AG04450 (cell line): Measurements from ENCODE around the gene COPA. TPM values are rescaled to one million over a fixed set of nuclear protein-coding genes. Genes with fewer than 3 reads are reported as not detected.

Experiments used
- CTCF ChIA-PET: fragments of 300-600, 350-600 bp; formaldehyde crosslinking; extraction: SDS; loops from one replicate; lab custom pipeline; 2022; ENCODE audit warnings: antibody characterized with exemption, inconsistent platforms; lab: Charles Lee
- POLR2A ChIA-PET: fragments of 350-600 bp; formaldehyde crosslinking; extraction: SDS; loops from one replicate; lab custom pipeline; 2021; ENCODE audit warnings: antibody characterized with exemption, inconsistent platforms; lab: Yijun Ruan, JAX
- DNase-seq: peaks from one replicate; pipeline ENCODE4 v3.0.0-alpha.2; 2011; ENCODE audit warnings: low read depth, low spot score
- H3K27ac ChIP-seq: one replicate; pipeline ENCODE4 v1.5.1; 2012; ENCODE audit warnings: low read depth, low read length, control low read depth
- H3K27me3 ChIP-seq: one replicate; pipeline ENCODE4 v1.6.0; 2012; ENCODE audit warnings: low read length; ENCODE audit not compliant: control insufficient read depth, insufficient read depth
- H3K4me3 ChIP-seq: 2 replicates; pipeline ENCODE4 v1.5.1; 2011; ENCODE audit warnings: mild to moderate bottlenecking, low read depth, low read length, control low read depth
- H3K9me3 ChIP-seq: 2 replicates; pipeline ENCODE4 v1.5.1; 2012; ENCODE audit warnings: low read length; ENCODE audit not compliant: control insufficient read depth, insufficient read depth
- polyA plus RNA-seq: library from polyadenylated mRNA; depleted of rRNA; stranded (reverse); fragments of >200 nt; gene quantifications from 2 replicates; pipeline ENCODE4 v1.2.3, GENCODE V29; 2011
- TF ChIP-seq, protein P1 (sequence below): IDR thresholded peaks from 2 replicates; pipeline ENCODE4 v1.5.1; 2011; ENCODE audit warnings: low read depth, low read length, control low read depth, inconsistent platforms

Gene COPA
- polyA plus RNA-seq, 1 experiment, result 384 TPM

DNA sequence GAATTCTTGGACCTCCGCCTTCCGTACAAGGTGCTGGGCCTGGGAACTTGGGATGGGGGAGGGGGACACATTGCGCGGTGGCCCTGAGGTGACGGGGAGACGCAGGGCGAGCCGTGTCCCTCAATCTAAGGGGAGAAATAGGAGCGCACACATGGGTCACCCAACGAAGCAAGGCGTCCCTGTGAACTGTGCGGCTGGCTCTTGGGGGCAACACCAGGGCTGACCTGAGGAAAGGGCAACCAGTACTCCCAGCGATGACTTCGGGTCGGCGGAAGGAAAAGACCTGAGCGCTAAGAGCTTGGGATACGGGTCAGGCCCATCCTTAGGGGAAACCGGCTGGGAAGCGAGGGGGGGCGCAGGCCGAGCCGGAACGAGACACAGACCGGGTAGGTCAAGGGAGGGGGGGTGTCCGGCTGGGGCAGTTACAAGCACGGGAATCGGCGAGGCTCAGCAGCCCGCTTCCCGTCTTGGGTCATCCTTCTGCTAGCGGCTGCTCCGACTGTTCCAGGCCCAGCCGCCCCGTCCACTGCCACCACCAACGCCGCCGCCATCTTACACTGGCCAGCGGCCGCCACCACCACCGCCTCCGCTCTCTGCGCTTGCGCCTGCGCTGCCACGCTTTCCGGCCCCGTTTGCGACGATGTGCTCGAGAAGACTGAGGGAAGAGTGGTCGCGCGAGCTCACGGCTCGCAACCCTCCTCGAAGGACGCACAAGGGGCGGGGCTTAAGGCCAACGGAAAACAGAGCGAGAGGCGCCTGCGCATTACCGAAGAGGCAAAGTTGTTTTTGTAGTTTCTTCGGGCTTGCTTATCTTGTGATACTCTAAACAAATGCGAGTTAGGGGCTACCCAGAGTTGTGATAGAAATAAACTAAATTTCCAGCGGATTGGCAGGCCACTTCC lies 80.9 kb downstream of the COPA start, which contains the start of gene DCAF8:
TSS of gene DCAF8 (minus strand) at position 657 of the 902 bp plus-strand sequence. CDS start 18,541 bp downstream, outside the sequence.
- TF ChIP-seq, protein P1, sequence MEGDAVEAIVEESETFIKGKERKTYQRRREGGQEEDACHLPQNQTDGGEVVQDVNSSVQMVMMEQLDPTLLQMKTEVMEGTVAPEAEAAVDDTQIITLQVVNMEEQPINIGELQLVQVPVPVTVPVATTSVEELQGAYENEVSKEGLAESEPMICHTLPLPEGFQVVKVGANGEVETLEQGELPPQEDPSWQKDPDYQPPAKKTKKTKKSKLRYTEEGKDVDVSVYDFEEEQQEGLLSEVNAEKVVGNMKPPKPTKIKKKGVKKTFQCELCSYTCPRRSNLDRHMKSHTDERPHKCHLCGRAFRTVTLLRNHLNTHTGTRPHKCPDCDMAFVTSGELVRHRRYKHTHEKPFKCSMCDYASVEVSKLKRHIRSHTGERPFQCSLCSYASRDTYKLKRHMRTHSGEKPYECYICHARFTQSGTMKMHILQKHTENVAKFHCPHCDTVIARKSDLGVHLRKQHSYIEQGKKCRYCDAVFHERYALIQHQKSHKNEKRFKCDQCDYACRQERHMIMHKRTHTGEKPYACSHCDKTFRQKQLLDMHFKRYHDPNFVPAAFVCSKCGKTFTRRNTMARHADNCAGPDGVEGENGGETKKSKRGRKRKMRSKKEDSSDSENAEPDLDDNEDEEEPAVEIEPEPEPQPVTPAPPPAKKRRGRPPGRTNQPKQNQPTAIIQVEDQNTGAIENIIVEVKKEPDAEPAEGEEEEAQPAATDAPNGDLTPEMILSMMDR, result no peak
- Histone ChIP-seq H3K9me3 (no peaks in the 10 kb centered on the region; the same call in 1 of the 2 replicates), H3K27me3 (no peaks in the 10 kb centered on the region), H3K27ac (peak within 1 kb of the TSS; percentile 94), H3K4me3 (peak within 1 kb of the TSS; percentile 100)
- CTCF ChIA-PET, result interaction anchor here (1.0 to 3.7 kb wide), 5 partner anchors 11 to 69 kb away, joined by 3 to 42 read pairs (median 5); no protein-coding TSS in a partner anchor
- POLR2A ChIA-PET, result interaction anchor here (0.6 to 2.0 kb wide), 10 partner anchors 9 to 115 kb away, joined by 3 to 12 read pairs (median 4); partner anchors contain the start of gene PEX19
- DNase-seq, result peak; percentile 93

DNA sequence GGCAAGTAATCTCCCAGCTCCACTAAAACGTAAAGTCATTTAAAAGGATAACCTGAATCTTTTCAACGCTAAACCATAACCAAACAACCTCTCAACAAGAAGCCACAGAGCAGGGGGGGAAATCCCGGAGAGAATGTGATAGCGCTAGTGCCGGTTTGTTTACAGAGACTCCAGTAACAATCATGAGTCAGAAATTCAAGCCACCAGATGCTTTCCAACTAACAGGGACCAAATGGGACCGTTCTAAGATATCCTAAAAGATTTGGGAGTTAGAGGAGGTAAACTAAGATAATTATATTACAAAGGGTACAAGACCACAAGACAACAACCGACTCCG lies 81.5 kb downstream of the COPA start:
- Histone ChIP-seq H3K27ac (peak overlapping the region; percentile 94), H3K9me3 (no peaks in the 10 kb centered on the region; the same call in 1 of the 2 replicates), H3K27me3 (no peaks in the 10 kb centered on the region), H3K4me3 (peak overlapping the region; percentile 100)
- TF ChIP-seq, protein P1, result no peak
- ChIA-PET POLR2A (interaction anchor here (1.1 kb wide), 1 partner anchor 23 kb away, joined by 4 read pairs; the partner anchor contains the start of gene PEX19), CTCF (interaction anchor here (1.0 to 3.7 kb wide), 5 partner anchors 10 to 160 kb away, joined by 5 to 42 read pairs (median 15); no protein-coding TSS in a partner anchor)
- DNase-seq, result peak; percentile 76

DNA sequence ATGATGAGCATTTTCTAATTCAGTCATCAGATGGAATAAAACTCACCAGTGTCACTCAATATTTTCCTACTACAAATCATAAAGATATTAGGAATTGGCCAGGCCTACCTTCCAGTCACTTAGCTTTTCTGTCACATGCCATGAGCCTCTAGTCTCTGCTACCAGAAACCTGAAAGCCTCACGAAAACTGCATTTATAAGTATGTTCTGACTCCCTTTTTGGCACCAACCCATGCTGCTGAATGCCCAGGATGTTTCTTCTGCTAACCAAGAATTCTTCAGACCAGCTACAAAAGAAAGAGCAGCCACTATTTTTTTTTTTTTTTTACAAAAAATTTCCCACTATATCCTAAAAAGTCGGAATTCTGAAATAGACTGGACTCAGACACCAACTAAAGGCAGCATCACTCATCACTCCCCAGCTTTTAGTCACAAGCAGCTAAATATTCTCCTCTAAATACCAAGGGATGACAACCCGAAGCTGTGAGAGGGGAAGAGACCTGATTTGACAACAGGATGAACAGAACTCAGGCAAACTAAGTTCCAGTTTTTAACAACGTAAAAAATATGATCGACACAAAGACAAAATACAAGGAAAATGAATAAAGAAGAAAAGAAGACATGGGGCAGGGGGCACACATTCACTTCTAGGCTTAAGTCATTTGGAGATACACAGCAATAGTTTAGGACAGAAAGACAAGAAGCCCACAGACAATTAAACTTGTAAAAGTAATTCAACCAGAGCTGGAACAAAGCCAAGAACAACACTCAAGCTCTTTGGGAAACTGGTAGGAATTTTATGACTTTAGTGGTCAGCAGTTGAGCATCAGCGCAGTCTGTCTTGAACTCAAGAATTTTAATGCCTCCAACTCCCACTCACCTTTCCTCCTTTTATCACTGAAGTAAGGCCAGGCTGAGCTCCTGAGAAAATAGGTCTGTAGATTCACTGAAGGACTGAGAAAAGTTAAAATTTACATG lies 82.4 kb downstream of the COPA start:
- TF ChIP-seq, protein P1, result no peak
- H3K27me3 ChIP-seq, result no peaks in the 10 kb centered on the region
- H3K27ac ChIP-seq, result peak overlapping the region; percentile 94
- peak overlapping the region; percentile 100 for H3K4me3 ChIP-seq
- DNase-seq, result peak; percentile 68
- ChIA-PET POLR2A (interaction anchor here (0.6 to 1.1 kb wide), 4 partner anchors 9 to 824 kb away, joined by 3 to 4 read pairs (median 3); partner anchors contain the start of genes CASQ1 and PEX19), CTCF (interaction anchor here (0.9 to 3.7 kb wide), 7 partner anchors 9 to 160 kb away, joined by 3 to 42 read pairs (median 9); no protein-coding TSS in a partner anchor)
- no peaks in the 10 kb centered on the region; the same call in 1 of the 2 replicates for H3K9me3 ChIP-seq

DNA sequence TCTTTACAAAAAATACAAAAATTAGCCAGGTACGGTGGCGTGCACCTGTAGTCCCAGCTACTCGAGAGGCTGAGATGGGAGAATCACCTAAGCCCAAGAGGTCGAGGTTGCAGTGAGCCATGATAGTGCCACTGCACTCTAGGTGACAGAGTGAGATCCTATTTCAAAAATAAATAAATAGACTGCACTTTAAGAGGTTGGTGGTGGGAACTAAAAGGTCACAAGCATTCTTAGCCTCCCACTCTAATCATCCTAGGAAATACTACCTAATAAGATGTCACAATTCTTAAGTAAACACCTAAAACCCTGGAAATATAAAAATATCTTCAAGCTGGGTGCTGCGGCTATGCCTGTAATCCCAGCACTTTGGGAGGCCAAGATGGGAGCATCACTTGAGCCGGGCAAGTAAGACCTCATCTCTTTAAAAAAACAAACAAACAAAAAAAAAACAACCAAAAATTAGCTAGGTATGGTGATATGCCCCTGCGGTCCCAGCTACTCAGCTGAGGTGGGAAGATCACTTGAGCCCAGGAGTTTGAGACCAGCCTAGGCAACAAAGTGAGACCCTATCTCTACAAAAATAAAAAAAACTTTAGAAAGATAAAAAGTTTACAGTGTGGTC lies 84.8 kb downstream of the COPA start:
- DNase-seq, result no peak
- ChIA-PET POLR2A (no interaction called here), CTCF (interaction anchor here (1.3 to 3.1 kb wide), 2 partner anchors 33 to 65 kb away, joined by 6 to 17 read pairs; no protein-coding TSS in a partner anchor)
- no peak overlapping the region for H3K27ac ChIP-seq
- TF ChIP-seq, protein P1, result no peak
- no peaks in the 10 kb centered on the region; the same call in 1 of the 2 replicates for H3K9me3 ChIP-seq
- H3K4me3 ChIP-seq, result no peak overlapping the region
- no peaks in the 10 kb centered on the region for H3K27me3 ChIP-seq
